Common myeloid progenitor, CD34-positive (primary cell): ENCODE data around the gene AEBP1.
A peak's percentile ranks its signal among the peaks of the same experiment; 100 is the strongest.

Experiments
- CTCF ChIA-PET: fragments of 350-600 bp; sonication (Branson Sonifier 250); formaldehyde crosslinking; loops from one replicate; lab custom pipeline; 2021; ENCODE audit warnings: antibody characterized with exemption; lab: Charles Lee
- POLR2A ChIA-PET: fragments of 350-600 bp; sonication (Branson Sonifier 250); formaldehyde crosslinking; loops from one replicate; lab custom pipeline; 2021; ENCODE audit warnings: antibody characterized with exemption; lab: Charles Lee
- DNase-seq, 3 donors: peaks; one replicate each; pipeline versions ENCODE4 v3.0.0 to v3.0.0-alpha.2; 2013
- H3K27ac ChIP-seq, 2 experiments: 1 replicate in 1 of 2; 2 replicates in 1 of 2; pipeline ENCODE4 v1.7.0; 2013; ENCODE audit warnings: inconsistent platforms in 2 of 2, low read length in 2 of 2, mild to moderate bottlenecking in 2 of 2, low read depth in 1 of 2, moderate library complexity in 1 of 2; ENCODE audit not compliant: severe bottlenecking in 2 of 2, insufficient read depth in 1 of 2, poor library complexity in 1 of 2
- H3K27me3 ChIP-seq, 5 experiments: replicated peaks in 2 of 5; 1 replicate in 3 of 5; 2 replicates in 2 of 5; pipeline versions ENCODE4 v1.6.1 to v1.7.0; 2013; ENCODE audit warnings: low read length in 4 of 5, mild to moderate bottlenecking in 2 of 5, moderate library complexity in 2 of 5, inconsistent platforms in 1 of 5; ENCODE audit not compliant: insufficient read depth in 5 of 5, control insufficient read depth in 4 of 5
- H3K36me3 ChIP-seq, 4 experiments: 1 replicate in 2 of 4; 2 replicates in 2 of 4; pipeline versions ENCODE4 v1.6.1 to v1.7.0; 2013; ENCODE audit warnings: low read length in 3 of 4, control low read depth in 1 of 4, mild to moderate bottlenecking in 1 of 4; ENCODE audit not compliant: control insufficient read depth in 4 of 4, insufficient read depth in 4 of 4
- H3K4me1 ChIP-seq, 4 experiments: 1 replicate in 3 of 4; 2 replicates in 1 of 4; pipeline versions ENCODE4 v1.6.1 to v1.7.1; 2013; ENCODE audit warnings: low read length in 3 of 4, mild to moderate bottlenecking in 3 of 4, control low read depth in 1 of 4, inconsistent platforms in 1 of 4, moderate library complexity in 1 of 4; ENCODE audit not compliant: control insufficient read depth in 4 of 4, insufficient read depth in 4 of 4; ENCODE audit errors: control extremely low read depth in 1 of 4
- H3K4me3 ChIP-seq, 7 experiments: 1 replicate in 4 of 7; 2 replicates in 3 of 7; pipeline versions ENCODE4 v1.5.1 to v1.7.0; 2013; ENCODE audit warnings: mild to moderate bottlenecking in 7 of 7, low read length in 6 of 7, moderate library complexity in 6 of 7, inconsistent platforms in 2 of 7, low read depth in 2 of 7, control low read depth in 1 of 7; ENCODE audit not compliant: insufficient read depth in 4 of 7, control insufficient read depth in 1 of 7; ENCODE audit errors: extremely low read depth in 1 of 7
- H3K9me3 ChIP-seq, 5 experiments: 1 replicate in 4 of 5; 2 replicates in 1 of 5; pipeline versions ENCODE4 v1.6.1 to v1.7.1; 2013; ENCODE audit warnings: low read length in 4 of 5, mild to moderate bottlenecking in 2 of 5, inconsistent platforms in 1 of 5, low read depth in 1 of 5, moderate library complexity in 1 of 5; ENCODE audit not compliant: control insufficient read depth in 4 of 5, insufficient read depth in 2 of 5; ENCODE audit errors: control extremely low read depth in 1 of 5
- WGBS: methylation state at CpG from one replicate; pipeline ENCODE4 v1.1.5; 2013; ENCODE audit not compliant: insufficient coverage; 5-methylcytosine and 5-hydroxymethylcytosine counted together

Gene AEBP1

DNA sequence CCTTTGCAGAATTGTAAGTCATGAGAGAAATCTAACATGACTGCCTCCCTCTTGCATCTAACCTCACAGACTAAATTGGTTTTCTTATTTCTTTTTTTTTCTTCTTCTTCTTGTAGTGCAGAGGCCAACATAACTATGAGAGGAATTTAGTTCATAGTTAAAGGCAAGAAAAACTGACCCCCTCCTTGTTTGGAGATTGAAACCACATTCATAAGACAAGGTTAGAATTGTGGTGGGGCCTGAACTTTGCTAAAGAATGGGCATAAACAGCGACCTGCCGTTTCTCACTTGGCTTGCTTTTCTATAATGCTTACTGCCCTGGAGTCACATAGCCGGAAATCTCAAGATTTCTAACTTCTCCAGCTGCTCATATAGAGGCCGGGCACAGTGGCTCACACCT, 19.4 kb upstream of the AEBP1 start:
- no peak for DNase-seq
- Histone ChIP-seq H3K4me3 (no peak overlapping the region), H3K27me3 (no peaks in the 10 kb centered on the region), H3K4me1 (peaks cover 3 to 18% (median 13%) of the 10 kb centered on the region in 4 experiments), H3K9me3 (no peaks in the 10 kb centered on the region), H3K36me3 (peaks cover 0 to 14% (median 7%) of the 10 kb centered on the region in 4 experiments), H3K27ac (no peak overlapping the region)
- 86% methylated on average over 4 of the region's 4 CpGs for WGBS
- ChIA-PET CTCF (interaction anchor here (1.3 to 1.9 kb wide), 2 partner anchors 18 to 21 kb away, joined by 3 to 4 read pairs; no protein-coding TSS in a partner anchor), POLR2A (no interaction called here)

DNA sequence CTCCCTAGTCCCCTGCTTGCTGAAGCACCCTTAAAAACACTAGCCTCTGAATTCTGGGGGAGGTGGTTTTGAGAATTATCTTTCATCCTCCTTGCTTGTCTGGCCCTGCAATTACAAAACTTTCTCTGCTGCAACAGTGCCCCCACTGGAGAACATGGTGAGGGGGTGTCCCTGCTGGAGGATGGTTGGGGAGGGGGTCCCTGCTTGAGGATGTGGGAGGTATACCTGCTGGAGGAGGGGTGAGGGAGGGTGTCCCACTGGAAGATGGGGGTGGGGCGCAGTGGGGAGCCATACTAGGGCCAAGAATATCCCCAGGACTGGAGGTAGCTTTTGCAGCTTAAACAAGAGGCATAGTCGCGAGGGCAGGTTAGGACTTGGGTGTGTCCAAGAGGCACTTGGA, 18.6 kb upstream of the AEBP1 start:
- H3K27me3 ChIP-seq: no peaks in the 10 kb centered on the region
- H3K27ac ChIP-seq: no peak overlapping the region
- peak in 1 of 3 donors; percentile 27 for DNase-seq
- H3K9me3 ChIP-seq: no peaks in the 10 kb centered on the region
- whole genome bisulfite sequencing: 100% methylated on average over 3 of the region's 3 CpGs
- H3K4me1 ChIP-seq: peaks cover 3 to 18% (median 13%) of the 10 kb centered on the region in 4 experiments
- no peak overlapping the region for H3K4me3 ChIP-seq
- POLR2A ChIA-PET: no interaction called here
- H3K36me3 ChIP-seq: peaks cover 0 to 5% (median under 1%) of the 10 kb centered on the region in 4 experiments
- CTCF ChIA-PET: interaction anchor here (1.3 to 1.9 kb wide), 3 partner anchors 12 to 22 kb away, joined by 3 to 6 read pairs (median 4); no protein-coding TSS in a partner anchor

DNA sequence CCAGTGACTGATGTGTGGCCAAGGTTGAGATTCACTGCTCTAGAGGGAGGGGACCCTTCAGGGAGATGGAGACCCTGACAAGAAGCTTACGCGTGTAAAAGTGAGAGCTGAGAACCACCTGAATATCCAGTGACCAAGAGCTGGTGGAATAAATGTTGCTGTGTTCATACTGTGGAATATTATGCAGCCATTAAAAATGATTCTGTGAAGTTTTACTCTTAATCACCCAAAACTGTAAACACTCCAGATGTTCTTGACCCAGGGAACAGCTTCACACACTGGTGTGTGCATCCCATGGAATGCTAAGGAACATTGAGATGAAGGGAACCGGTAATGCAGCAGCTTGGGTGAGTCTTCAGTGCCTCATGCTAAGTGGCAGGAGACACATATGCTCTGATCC, 17.5 kb upstream of the AEBP1 start:
- H3K36me3 ChIP-seq: no peaks in the 10 kb centered on the region
- CTCF ChIA-PET: interaction anchor here (1.0 to 1.5 kb wide), 2 partner anchors 11 to 16 kb away, joined by 3 to 6 read pairs; no protein-coding TSS in a partner anchor
- no peaks in the 10 kb centered on the region for H3K9me3 ChIP-seq
- POLR2A ChIA-PET: no interaction called here
- 91% methylated on average over 1 of the region's 3 CpGs for WGBS
- H3K27me3 ChIP-seq: no peaks in the 10 kb centered on the region
- H3K27ac ChIP-seq: no peak overlapping the region
- H3K4me1 ChIP-seq: peaks cover 0 to 9% (median 4%) of the 10 kb centered on the region in 4 experiments
- H3K4me3 ChIP-seq: no peak overlapping the region
- no peak for DNase-seq

GRCh38 chr7:44087911-44088838, 16.0 kb upstream of the AEBP1 start:
- POLR2A ChIA-PET: no interaction called here
- H3K4me3 ChIP-seq: no peak overlapping the region

GRCh38 chr7:44093102-44093641, 11.0 kb upstream of the AEBP1 start:
- H3K4me1 ChIP-seq: peaks cover 6 to 18% (median 14%) of the 10 kb centered on the region in 4 experiments
- CTCF ChIA-PET: interaction anchor here (0.9 to 1.5 kb wide), 3 partner anchors 9 to 103 kb away, joined by 3 read pairs; no protein-coding TSS in a partner anchor
- H3K27me3 ChIP-seq: no peaks in the 10 kb centered on the region
- no peak for DNase-seq
- H3K36me3 ChIP-seq: no peaks in the 10 kb centered on the region
- 63% methylated on average over 3 of the region's 6 CpGs for WGBS
- H3K27ac ChIP-seq: no peak overlapping the region
- no peak overlapping the region for H3K4me3 ChIP-seq
- no peaks in the 10 kb centered on the region for H3K9me3 ChIP-seq
- POLR2A ChIA-PET: no interaction called here

More at GRCh38 chr7:44087911-44088838, 16.0 kb upstream of the AEBP1 start:
- no peak for DNase-seq
- 90% methylated on average over 16 of the region's 20 CpGs for WGBS
- CTCF ChIA-PET: interaction anchor here (1.0 to 1.5 kb wide), 5 partner anchors 9 to 14 kb away, joined by 3 to 4 read pairs (median 3); no protein-coding TSS in a partner anchor
- Histone ChIP-seq H3K27ac (no peak overlapping the region), H3K27me3 (no peaks in the 10 kb centered on the region), H3K9me3 (no peaks in the 10 kb centered on the region), H3K4me1 (peaks cover 0 to under 1% (median 0%) of the 10 kb centered on the region in 4 experiments), H3K36me3 (no peaks in the 10 kb centered on the region)

DNA sequence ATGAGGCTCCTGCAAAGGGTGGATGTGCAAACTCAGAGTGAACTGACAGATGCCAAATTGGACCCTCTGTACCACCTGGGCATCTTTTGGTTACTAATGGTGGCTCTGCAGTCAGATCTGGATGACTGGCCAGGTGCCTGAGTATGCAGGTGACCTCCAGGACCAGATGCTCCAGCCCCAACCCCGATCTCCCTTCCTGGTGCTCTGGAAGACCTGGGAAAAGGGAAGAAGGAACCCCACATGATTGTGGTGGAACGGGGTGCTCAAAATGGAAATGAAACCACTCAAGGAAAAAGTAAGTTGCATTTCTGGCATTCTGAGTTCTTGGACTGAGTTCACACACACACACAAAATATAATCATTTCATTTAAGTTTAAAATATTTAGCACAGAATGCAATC, 9.8 kb upstream of the AEBP1 start:
- H3K27me3 ChIP-seq: no peaks in the 10 kb centered on the region
- H3K9me3 ChIP-seq: no peaks in the 10 kb centered on the region
- CTCF ChIA-PET: no interaction called here
- H3K4me1 ChIP-seq: peaks cover 7 to 18% (median 14%) of the 10 kb centered on the region in 4 experiments
- H3K27ac ChIP-seq: no peak overlapping the region
- no peak for DNase-seq
- POLR2A ChIA-PET: no interaction called here
- WGBS: no CpG with 5 or more reads among the region's 2 CpGs
- no peak overlapping the region for H3K4me3 ChIP-seq
- H3K36me3 ChIP-seq: no peaks in the 10 kb centered on the region
